Measurements from ENCODE around the gene LRRC73.
A peak's percentile ranks its signal among the peaks of the same experiment; 100 is the strongest.
"Not testable (repeated sequence)": the region's sequence is repeated elsewhere in the genome, so short reads cannot be mapped to it uniquely, and the experiment has no call there.

Gene LRRC73

GRCh38 chr6:43510827-43511163 is 649 bp upstream of the LRRC73 start:
- DNase-seq, result no peak

GRCh38 chr6:43509142-43509983 is 783 bp downstream of the LRRC73 start:
- no peak for DNase-seq

GRCh38 chr6:43508481-43509141 is 1.5 kb downstream of the LRRC73 start:
- no peak for DNase-seq

- DNase-seq, result peak; percentile 45 to 81 (median 69)
Measured at GRCh38 chr6:43506667-43507471, 3.3 kb downstream of the LRRC73 start.

- DNase-seq, result no peak
Measured at GRCh38 chr6:43506171-43506570, 4.0 kb downstream of the LRRC73 start.

- no peak for DNase-seq
Measured at GRCh38 chr6:43505718-43506117, 4.4 kb downstream of the LRRC73 start.

- no peak for DNase-seq
Measured at GRCh38 chr6:43504756-43505593, 5.2 kb downstream of the LRRC73 start.

GRCh38 chr6:43503443-43503842 is 6.7 kb downstream of the LRRC73 start:
- no peak for DNase-seq

GRCh38 chr6:43502666-43503065 is 7.5 kb downstream of the LRRC73 start:
- DNase-seq, result no peak

- DNase-seq, result no peak
Measured at GRCh38 chr6:43500921-43501320, 9.2 kb downstream of the LRRC73 start.

GRCh38 chr6:43499028-43499815 is 10.9 kb downstream of the LRRC73 start:
- no peak for DNase-seq

- DNase-seq, result not testable (repeated sequence)
Measured at GRCh38 chr6:43498291-43498690, 11.9 kb downstream of the LRRC73 start.

GRCh38 chr6:43497689-43498088 is 12.5 kb downstream of the LRRC73 start:
- no peak for DNase-seq

GRCh38 chr6:43497129-43497396 is 13.1 kb downstream of the LRRC73 start:
- no peak for DNase-seq

- no peak for DNase-seq
Measured at GRCh38 chr6:43496370-43497128, 13.6 kb downstream of the LRRC73 start.

- peak in 1 of 5 donors; percentile 41 for DNase-seq
Measured at GRCh38 chr6:43495409-43495941, 14.7 kb downstream of the LRRC73 start.

GRCh38 chr6:43494766-43495165 is 15.4 kb downstream of the LRRC73 start:
- DNase-seq, result no peak

GRCh38 chr6:43494321-43494720 is 15.8 kb downstream of the LRRC73 start:
- DNase-seq, result no peak

GRCh38 chr6:43493833-43494232 is 16.3 kb downstream of the LRRC73 start:
- DNase-seq, result no peak

GRCh38 chr6:43493230-43493629 is 16.9 kb downstream of the LRRC73 start:
- DNase-seq, result no peak

GRCh38 chr6:43492673-43493072 is 17.5 kb downstream of the LRRC73 start:
- no peak for DNase-seq
